ENCODE results near the gene GLRA3.
A peak's percentile ranks its signal among the peaks of the same experiment; 100 is the strongest.
"Not testable (repeated sequence)": the region's sequence is repeated elsewhere in the genome, so short reads cannot be mapped to it uniquely, and the experiment has no call there.

The GLRA3 gene

GRCh38 chr4:174828845-174829701 is at the start of gene GLRA3:
TSS of gene GLRA3 (minus strand) at chr4:174829247. CDS start at chr4:174828811, 436 bp downstream.
- DNase-seq, result peak; percentile 44

DNA sequence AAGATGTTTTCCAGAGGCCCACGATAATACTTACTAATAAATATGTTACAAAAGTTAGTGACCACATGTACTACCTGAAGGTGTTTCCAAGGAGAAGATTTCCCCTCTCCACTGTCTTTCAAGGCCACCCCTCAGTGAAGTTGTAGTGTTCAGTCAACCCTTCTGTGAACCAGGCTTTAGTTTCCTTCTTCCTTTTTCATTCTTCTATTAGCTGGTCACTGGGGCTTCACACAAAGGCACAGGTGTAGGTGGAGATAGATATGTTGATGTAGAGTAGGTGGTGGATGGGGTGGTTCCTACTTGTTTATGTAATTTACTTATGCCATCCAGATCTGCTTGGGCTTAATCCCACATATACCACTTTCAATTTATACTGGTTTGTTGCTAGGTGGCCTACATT is 45.9 kb upstream of the GLRA3 start:
- DNase-seq, result no peak

- peak; percentile 35 for DNase-seq
Observed at GRCh38 chr4:174873931-174874330, 44.9 kb upstream of the GLRA3 start.

DNA sequence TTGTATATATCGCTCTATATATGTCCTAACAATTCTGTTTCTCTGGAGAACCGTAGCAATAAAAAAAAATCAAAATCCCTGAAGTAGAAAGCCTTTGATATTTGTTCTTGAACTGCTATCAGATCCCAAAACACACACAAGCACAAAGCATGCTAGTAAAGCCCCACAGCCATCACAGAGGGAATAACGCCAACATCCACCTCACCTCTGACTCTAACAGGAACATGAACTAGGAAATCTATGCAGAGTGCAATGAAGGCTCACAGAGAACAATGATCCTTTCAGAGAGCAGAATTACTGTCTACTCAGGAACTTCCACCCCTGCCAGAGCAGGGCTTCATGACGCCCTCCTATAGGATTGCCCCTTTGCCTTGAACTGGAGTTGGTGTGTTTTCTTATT is 44.1 kb upstream of the GLRA3 start:
- DNase-seq, result not testable (repeated sequence)

- DNase-seq, result no peak
Observed at GRCh38 chr4:174871407-174871806, 42.4 kb upstream of the GLRA3 start.

DNA sequence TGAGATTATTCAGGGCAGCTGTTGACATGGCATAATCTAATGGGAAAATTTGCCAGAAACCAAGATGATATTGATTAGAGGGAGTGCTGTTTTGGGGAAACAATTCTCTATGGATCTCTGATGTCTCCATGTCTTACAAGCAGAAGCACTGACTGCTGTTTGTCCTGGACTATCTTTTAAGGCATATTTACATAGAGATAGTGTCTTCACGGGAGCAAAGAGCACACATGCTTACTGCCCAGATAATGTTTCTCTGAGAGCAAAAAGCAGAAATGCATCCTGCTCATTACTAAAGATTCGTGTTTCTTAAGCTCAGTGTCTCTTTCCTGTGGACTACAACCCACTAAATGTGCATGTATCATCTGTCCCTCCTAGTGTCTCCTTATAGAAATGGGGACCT is 41.3 kb upstream of the GLRA3 start:
- no peak for DNase-seq

DNA sequence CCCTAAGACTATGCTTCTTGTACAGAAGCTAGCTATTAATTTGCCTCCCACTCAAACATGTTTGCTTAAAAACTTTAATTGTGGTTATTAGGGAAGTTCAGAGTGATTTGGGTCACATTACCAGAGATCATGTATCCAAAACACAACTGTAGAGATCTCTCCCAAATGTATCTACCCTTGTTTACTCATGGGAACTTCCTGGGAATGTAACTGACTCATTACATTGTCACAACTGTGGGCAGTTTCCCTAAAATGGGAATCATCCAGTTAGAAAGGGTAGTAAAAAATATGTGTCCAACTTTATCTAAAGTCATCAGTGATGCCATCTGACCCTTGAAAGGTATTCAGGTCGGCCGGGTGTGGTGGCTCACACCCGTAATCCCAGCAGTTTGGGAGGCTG is 40.3 kb upstream of the GLRA3 start:
- DNase-seq, result no peak

DNA sequence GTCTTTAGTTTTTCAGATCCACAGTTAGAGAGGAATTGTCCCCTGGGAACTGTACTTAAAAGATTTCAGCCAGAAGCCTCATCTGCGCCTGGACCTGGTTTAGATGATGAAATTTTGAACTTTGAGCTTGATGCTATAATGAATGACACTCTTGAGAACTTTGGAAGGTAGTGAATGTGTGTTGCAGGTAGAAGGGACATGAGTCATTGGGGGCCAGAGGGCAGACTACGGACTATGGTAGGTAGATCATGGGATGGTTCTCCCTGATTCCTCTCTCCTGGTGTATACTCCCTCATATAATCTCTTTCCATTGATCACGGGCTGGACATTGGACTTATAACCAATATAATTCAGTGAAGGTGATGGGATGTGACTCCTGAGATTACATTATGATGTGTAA is 38.9 kb upstream of the GLRA3 start:
- no peak for DNase-seq

- DNase-seq, result no peak
Observed at GRCh38 chr4:174865418-174865985, 36.5 kb upstream of the GLRA3 start.

DNA sequence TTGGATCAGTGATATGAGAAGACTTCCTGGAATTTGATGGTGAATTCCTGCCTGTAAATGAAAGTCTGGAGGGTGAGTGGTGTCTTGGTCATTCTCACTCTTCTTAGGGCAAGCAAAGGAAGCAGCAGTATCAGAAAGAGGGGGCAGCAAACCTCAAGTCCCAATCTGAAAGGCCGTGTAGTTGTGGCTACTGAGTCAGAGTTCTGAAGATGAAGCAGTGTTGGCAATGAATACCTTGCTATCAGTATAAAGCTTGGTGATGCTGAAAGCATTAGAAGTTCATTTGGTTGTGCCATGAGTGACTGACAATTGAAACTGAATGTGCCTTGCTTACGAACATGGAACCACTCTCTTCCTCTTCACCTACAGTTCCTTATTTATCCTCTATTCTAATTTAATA is 35.0 kb upstream of the GLRA3 start:
- no peak for DNase-seq

GRCh38 chr4:174860588-174860987 is 31.5 kb upstream of the GLRA3 start:
- no peak for DNase-seq

- DNase-seq, result no peak
Observed at GRCh38 chr4:174859904-174860303, 30.9 kb upstream of the GLRA3 start.

GRCh38 chr4:174856926-174857800 is 28.1 kb upstream of the GLRA3 start:
- no peak for DNase-seq

DNA sequence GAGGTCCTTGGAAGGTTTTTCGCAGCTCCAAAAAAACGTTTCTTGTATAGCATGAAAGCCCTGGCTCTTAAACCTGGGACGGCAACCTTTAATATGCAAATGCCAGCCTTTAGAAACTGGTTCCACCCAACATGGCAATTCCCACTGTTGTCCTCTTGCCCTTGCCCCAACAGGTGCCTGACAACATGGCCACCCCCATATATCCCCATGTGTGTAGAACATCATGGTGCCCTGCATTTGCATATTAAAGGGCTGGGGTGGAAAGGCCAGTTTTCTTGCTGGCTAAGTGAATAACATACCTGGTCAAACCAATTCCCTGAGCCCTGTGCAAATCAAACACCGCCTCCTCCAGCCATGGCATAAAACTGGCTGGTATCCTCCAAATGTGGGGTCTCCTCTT is 26.0 kb upstream of the GLRA3 start:
- no peak for DNase-seq

GRCh38 chr4:174853629-174854028 is 24.6 kb upstream of the GLRA3 start:
- no peak for DNase-seq

DNA sequence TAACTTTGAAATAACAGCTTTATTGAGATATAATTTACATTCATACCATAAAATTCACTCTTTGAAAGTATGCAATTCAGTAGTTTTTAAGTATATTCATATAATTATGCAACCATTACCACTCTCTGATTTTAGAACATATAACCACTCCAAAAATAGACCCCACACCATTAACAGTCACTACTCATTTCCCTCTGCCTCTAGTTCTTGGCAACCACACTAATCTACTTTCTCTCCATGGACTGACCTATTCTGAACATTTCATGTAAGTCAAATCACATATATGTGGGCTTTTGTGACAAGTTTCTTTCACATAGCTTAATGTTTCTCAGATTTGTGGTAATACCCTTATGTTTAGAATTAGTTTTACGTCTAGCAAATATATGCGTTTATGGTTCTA is 19.5 kb upstream of the GLRA3 start:
- no peak for DNase-seq

GRCh38 chr4:174847801-174848427 is 18.9 kb upstream of the GLRA3 start:
- no peak for DNase-seq

DNA sequence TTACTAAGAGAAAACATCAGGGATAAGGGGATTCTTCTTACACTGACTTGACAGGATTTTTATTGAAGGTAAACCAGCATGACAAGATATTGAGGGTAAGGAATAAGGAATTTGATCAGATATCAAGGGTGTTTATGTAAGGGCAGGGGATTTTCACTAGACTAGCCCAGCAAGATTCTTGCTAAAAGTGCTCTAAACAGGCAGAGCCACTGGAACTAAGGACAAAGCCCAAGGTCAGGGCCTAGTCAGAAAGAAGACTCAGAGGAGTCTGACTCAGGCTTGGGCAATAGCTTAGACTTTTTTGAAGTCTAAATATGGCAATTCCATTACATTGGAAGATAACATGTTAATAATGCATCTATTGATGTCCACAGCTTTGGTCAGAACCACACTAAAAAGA is 6.5 kb upstream of the GLRA3 start:
- no peak for DNase-seq

DNA sequence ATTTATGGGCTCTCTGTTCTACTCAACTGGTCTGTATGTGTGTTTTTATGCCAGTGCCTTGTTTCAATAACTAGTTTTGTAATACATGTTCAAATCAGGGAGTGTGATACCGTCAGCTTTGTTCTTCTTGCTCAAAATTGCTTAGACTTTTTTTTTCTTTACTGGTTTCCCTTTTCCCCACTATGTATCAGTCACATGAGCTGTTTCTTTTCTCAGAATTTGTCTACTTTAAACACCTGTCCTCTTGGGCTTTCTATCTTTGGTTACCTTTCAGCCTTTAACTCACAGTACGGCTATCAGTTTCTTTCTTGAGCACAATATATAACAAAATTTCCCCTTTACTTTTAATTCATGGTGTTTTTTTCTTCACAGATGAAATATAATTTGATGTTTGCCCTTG is 5.4 kb upstream of the GLRA3 start:
- no peak for DNase-seq

DNA sequence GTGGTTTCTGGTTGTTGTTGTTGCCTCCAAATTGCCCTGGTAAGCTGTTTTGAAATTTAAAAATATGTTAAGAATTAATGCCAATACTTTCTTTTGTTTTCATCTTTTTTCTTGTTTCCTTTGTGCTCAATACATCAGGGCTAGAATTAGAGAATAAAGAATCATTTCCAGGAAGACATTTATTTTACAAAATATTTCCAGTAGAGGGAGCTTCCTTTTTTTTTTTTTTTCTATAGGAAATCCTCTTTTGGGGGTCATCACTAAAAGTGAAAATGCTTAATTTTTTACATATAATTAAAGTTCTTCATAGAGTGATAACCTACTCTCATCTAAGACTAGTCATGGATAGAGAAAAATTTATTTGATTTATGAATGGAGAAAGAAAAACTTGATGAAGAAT is 2.4 kb downstream of the GLRA3 start:
- DNase-seq, result no peak

DNA sequence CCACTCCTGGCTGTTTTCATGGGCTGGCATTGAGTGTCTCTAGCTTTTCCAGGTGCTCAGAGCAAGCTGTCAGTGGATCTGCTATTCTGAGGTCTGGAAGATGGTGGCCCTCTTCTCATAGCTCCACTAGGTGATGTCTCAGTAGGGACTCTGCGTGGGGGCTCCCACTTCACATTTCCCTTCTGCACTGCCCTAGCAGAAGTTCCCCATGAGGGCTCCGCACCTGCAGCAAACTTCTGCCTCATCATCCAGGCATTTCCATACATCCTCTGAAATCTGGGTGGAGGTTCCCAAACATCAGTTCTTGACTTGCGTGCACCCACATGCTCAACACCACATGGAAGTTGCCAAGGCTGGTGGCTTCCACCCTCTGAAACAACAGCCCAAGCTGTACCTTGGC is 13.8 kb downstream of the GLRA3 start:
- no peak for DNase-seq

GRCh38 chr4:174813292-174813691 is 15.8 kb downstream of the GLRA3 start:
- no peak for DNase-seq

DNA sequence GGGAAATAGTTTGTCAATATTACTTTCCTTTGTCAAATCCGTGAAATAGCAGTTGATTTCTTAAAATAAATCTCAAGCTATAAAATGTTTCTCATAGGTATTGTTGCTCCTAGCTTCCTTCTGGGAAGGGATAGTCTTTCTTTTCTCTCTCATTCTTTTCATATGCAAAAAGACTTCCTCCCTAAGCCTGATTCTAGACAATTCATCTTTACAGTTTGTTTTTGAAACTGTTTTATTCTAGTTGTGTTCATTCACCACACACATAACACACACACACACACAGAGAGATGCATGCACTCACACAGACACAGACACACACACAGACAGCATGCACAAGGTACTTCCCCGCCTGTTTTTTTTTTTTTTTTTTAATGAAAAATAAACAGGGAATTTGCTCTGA is 18.2 kb downstream of the GLRA3 start:
- no peak for DNase-seq
